HepG2 (cell line): Measurements from ENCODE around the gene UBC. TPM values are rescaled to one million over a fixed set of nuclear protein-coding genes. Genes with fewer than 3 reads are reported as not detected.

ENCODE experiments used
- DPF2 ChIP-seq: sonication (generic); formaldehyde crosslinking; IDR thresholded peaks from 2 replicates; pipeline ENCODE4 v1.4.0; 2020; ENCODE audit warnings: mild to moderate bottlenecking, low read depth, missing genetic modification reagents, borderline replicate concordance
- HDAC1 ChIP-seq: sonication (generic); formaldehyde crosslinking; IDR thresholded peaks from 2 replicates; pipeline ENCODE4 v1.5.1; 2020; ENCODE audit warnings: mild to moderate bottlenecking, missing genetic modification reagents
- HNF4G ChIP-seq, 2 experiments: sonication (generic) in 1 of 2; formaldehyde crosslinking in 1 of 2; IDR thresholded peaks; 2 replicates each; pipeline versions ENCODE4 v1.4.0 to v1.6.1; 2011 to 2020; ENCODE audit warnings: borderline replicate concordance in 2 of 2, low read depth in 2 of 2, mild to moderate bottlenecking in 2 of 2, low read length in 1 of 2, missing genetic modification reagents in 1 of 2, moderate library complexity in 1 of 2
- JUN ChIP-seq: sonication (generic); formaldehyde crosslinking; IDR thresholded peaks from 2 replicates; pipeline ENCODE4 v1.4.0; 2020; ENCODE audit warnings: mild to moderate bottlenecking, missing genetic modification reagents
- MEIS1 ChIP-seq: sonication (generic); formaldehyde crosslinking; IDR thresholded peaks from 2 replicates; pipeline ENCODE4 v1.9.0; 2021; ENCODE audit warnings: mild to moderate bottlenecking, missing genetic modification reagents, moderate library complexity, borderline replicate concordance
- NONO ChIP-seq, 2 experiments: fragments of 450-650 bp in 1 of 2; sonication (generic) in 1 of 2; formaldehyde crosslinking in 1 of 2; IDR thresholded peaks in 1 of 2; conservative IDR thresholded peaks in 1 of 2; 2 replicates each; pipeline versions ENCODE4 v1.6.1 to v1.8.0; 2017 to 2022; ENCODE audit warnings: mild to moderate bottlenecking in 1 of 2, missing genetic modification reagents in 1 of 2, moderate library complexity in 1 of 2
- NR2F2 ChIP-seq: IDR thresholded peaks from 2 replicates; pipeline ENCODE4 v1.6.1; 2012; ENCODE audit warnings: low read depth, inconsistent platforms, borderline replicate concordance
- PLRG1 ChIP-seq: fragments of 450-650 bp; conservative IDR thresholded peaks from 2 replicates; pipeline ENCODE4 v1.6.1; 2016
- RBAK ChIP-seq: sonication (generic); formaldehyde crosslinking; IDR thresholded peaks from 2 replicates; pipeline ENCODE4 v1.5.1; 2020; ENCODE audit warnings: mild to moderate bottlenecking, missing genetic modification reagents
- SATB2 ChIP-seq: sonication (generic); formaldehyde crosslinking; IDR thresholded peaks from 2 replicates; pipeline ENCODE4 v1.5.0; 2020; ENCODE audit warnings: missing genetic modification reagents
- SMAD3 ChIP-seq: sonication (generic); formaldehyde crosslinking; IDR thresholded peaks from 2 replicates; pipeline ENCODE4 v1.4.0; 2020; ENCODE audit warnings: missing genetic modification reagents
- TFE3 ChIP-seq: IDR thresholded peaks from 2 replicates; pipeline ENCODE4 v1.6.1; 2016
- THAP9 ChIP-seq: sonication (generic); formaldehyde crosslinking; IDR thresholded peaks from 2 replicates; pipeline ENCODE4; 2020; ENCODE audit warnings: missing genetic modification reagents, mild to moderate bottlenecking, borderline replicate concordance
- TOE1 ChIP-seq: sonication (generic); formaldehyde crosslinking; IDR thresholded peaks from 2 replicates; pipeline ENCODE4 v1.4.0; 2020; ENCODE audit warnings: mild to moderate bottlenecking, missing genetic modification reagents
- ZBED4 ChIP-seq: sonication (generic); formaldehyde crosslinking; IDR thresholded peaks from 2 replicates; pipeline ENCODE4 v1.4.0; 2020; ENCODE audit warnings: missing genetic modification reagents, borderline replicate concordance
- ZMAT3 ChIP-seq: sonication (generic); formaldehyde crosslinking; conservative IDR thresholded peaks from 2 replicates; pipeline ENCODE4 v1.7.0; 2021; ENCODE audit warnings: missing genetic modification reagents
- ZNF30 ChIP-seq: sonication (generic); formaldehyde crosslinking; IDR thresholded peaks from 2 replicates; pipeline ENCODE4 v1.5.0; 2020; ENCODE audit warnings: mild to moderate bottlenecking, missing genetic modification reagents
- ZNF644 ChIP-seq: IDR thresholded peaks from 2 replicates; pipeline ENCODE4 v1.6.1; 2016; ENCODE audit warnings: low read depth
- ZSCAN22 ChIP-seq: sonication (generic); formaldehyde crosslinking; IDR thresholded peaks from 2 replicates; pipeline ENCODE4 v1.4.0; 2020; ENCODE audit warnings: mild to moderate bottlenecking, missing genetic modification reagents
- polyA plus RNA-seq, 8 experiments: library from polyadenylated mRNA; depleted of rRNA in 3 of 8; stranded (reverse) in 7 of 8; unstranded in 1 of 8; fragments of >200 nt; fragmentation: Illumina TruSeq in 4 of 8; extraction: Trizol in 4 of 8; gene quantifications; 2 replicates each; pipeline versions ENCODE4 v1.2.1 to v1.2.3, GENCODE V29; 2011 to 2016; ENCODE audit warnings: low read depth in 4 of 8, missing spikeins in 1 of 8, mixed read lengths in 1 of 8; ENCODE audit not compliant: insufficient read depth in 1 of 8
- total RNA-seq, 5 experiments: library from RNA; depleted of rRNA; stranded (reverse); fragments of >200 nt; fragmentation: Illumina TruSeq; extraction: Trizol; gene quantifications; 2 replicates each; pipeline ENCODE4 v1.2.3, GENCODE V29; 2016; ENCODE audit warnings: low read depth in 1 of 5

UBC gene
- total and polyA plus RNA-seq, 2 of the 13 experiments (the other 11 are each of a cell fraction or from before 2014, with no cell fraction given): 805 to 1,432 TPM

GRCh38 chr12:124928095-124928911 is 13.9 kb upstream of the UBC start (continued):
- TF ChIP-seq MEIS1 (no peak), TOE1 (no peak), ZMAT3 (CRISPR knock-in tag) (no peak), NONO (IDR thresholded peaks at IDR 0.05) (no peak), NONO (CRISPR knock-in tag; conservative IDR thresholded peaks at IDR 0.05) (no peak), SMAD3 (no peak; the same call in 1 of the 2 replicates), RBAK (CRISPR knock-in tag) (no peak), SATB2 (CRISPR knock-in tag) (no peak), ZNF30 (CRISPR knock-in tag) (no peak), ZSCAN22 (CRISPR knock-in tag) (no peak), ZBED4 (CRISPR knock-in tag) (no peak), NR2F2 (no peak), HNF4G (IDR thresholded peaks at IDR 0.05; ENCODE audit: borderline replicate concordance, low read depth, low read length) (no peak), HNF4G (CRISPR knock-in tag; IDR thresholded peaks at IDR 0.05; ENCODE audit: borderline replicate concordance, low read depth) (0 out of 2 replicates have a peak, but pooled peaks have one; percentile 25), HDAC1 (CRISPR knock-in tag) (peak; percentile 3; the same call in 1 of the 2 replicates), TFE3 (CRISPR knock-in tag) (no peak), PLRG1 (no peak), THAP9 (CRISPR knock-in tag) (no peak), DPF2 (CRISPR knock-in tag) (no peak), ZNF644 (no peak), JUN (CRISPR knock-in tag) (no peak)
